NCI-H510A treated with DMSO at 0.1 percent for 48 hours (cell line): ENCODE data around the gene SLC37A2.
"Not testable (repeated sequence)": the region's sequence is repeated elsewhere in the genome, so short reads cannot be mapped to it uniquely, and the experiment has no call there.

Experiments
- DNase-seq: peaks from one replicate; lab custom pipeline; 2025; lab: John Stamatoyannopoulos, UW

SLC37A2 gene

DNA sequence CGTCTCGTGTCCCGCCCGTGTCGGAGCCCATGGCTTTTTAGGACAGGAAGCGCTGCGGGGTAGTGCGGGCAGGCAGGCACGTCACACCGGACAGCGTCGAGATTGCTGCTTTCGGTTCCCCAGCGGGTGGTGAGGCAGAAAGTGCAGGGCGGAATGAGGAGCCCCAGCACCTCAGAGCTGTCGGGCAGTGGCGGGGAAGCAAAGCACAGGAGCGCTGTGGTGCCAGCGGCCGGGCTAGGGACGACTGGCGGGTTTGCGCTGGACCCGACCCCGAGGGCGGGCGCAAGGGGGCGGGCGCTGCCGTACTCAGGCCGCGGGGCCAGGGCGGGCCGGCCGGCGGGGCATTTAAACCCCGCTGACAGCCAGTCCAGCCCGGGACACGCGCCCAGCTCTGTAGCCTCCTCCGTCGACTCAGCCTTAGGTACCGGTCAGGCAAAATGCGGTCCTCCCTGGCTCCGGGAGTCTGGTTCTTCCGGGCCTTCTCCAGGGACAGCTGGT lies at the start of gene SLC37A2:
SLC37A2 (plus strand) TSS at position 375 of the 498 bp plus-strand sequence; CDS start at position 438, 63 bp downstream.
- no peak for DNase-seq

DNA sequence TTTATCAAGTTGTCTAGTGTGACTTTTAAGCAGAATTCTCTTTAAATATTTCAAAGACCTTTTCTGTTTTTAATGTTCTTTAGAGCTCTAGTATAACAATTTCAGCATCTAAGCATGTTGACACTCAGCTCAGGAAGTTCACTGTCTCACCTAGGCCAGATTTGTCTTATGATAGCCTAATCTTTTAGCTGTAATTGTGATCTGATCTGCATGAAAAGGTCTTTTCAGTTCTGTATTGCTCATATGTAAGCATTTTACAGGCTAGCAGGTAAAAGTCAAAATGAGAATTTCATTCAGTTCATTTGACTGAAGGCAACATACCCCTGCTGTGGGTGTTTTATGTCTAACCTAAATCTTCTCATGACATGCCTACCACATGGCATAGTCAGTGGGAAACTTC lies 46.7 kb upstream of the SLC37A2 start:
- DNase-seq, result no peak

DNA sequence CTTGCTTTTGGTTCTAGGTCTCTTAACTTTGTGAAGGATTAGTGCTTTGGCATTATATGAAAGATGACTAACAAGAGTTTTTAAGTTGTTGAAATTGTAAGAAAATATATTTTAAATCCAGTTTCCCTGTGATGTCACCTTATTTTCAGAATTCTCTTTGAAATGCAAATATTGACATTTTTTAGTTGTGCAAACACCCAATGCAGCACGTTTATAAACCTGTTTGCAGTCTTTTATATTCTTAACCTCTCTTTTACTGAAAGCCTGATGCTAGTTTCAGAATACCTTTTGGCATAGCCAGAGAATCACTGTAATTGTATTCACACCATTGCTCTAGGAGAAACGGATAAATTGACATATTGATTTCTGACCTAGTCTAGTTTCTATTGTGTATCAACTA lies 42.8 kb upstream of the SLC37A2 start:
- DNase-seq, result no peak

DNA sequence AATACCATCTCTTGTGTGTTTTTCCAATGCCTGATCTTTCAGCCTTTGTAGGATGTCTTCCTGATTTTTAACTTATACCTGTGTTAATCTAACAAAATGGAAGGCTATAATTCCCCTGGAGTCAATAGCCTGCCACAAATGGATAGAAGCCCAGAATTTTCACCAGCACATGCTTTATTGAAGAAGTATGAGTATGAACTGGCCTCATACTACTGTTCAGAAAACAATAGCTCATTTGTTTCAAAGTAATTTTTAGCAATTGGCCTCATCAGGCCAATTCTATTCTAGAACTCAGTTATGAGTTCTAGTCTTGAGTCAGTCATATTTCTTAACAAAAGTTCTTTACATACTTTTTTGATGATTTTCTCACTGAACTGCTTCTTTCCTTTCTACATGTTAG lies 40.6 kb upstream of the SLC37A2 start:
- no peak for DNase-seq

GRCh38 chr11:125025968-125026367 lies 37.1 kb upstream of the SLC37A2 start:
- DNase-seq, result no peak

- DNase-seq, result not testable (repeated sequence)
Measured at GRCh38 chr11:125029431-125029830, 33.7 kb upstream of the SLC37A2 start.

DNA sequence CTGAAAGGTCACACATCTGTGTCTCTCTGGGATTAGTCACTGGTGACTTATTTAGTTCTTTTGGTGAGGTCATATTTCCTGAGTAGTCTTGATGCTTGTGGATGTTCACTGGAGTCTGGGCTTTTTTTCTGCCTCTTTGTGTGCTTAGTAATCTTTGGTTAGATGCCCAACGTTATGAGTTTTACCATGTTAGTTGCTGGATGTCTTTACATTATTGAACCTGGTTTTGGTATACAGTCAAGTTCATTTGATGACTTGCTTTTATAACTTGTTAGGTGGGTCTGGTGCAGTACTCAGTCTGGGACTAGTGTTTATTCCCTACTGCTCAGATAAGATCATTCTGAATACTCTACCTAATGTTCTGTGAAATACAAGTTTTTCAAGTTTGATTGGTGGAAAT lies 26.2 kb upstream of the SLC37A2 start:
- no peak for DNase-seq

- DNase-seq, result no peak
Measured at GRCh38 chr11:125049164-125049792, 13.8 kb upstream of the SLC37A2 start.

GRCh38 chr11:125052047-125052446 lies 11.1 kb upstream of the SLC37A2 start:
- DNase-seq, result no peak

DNA sequence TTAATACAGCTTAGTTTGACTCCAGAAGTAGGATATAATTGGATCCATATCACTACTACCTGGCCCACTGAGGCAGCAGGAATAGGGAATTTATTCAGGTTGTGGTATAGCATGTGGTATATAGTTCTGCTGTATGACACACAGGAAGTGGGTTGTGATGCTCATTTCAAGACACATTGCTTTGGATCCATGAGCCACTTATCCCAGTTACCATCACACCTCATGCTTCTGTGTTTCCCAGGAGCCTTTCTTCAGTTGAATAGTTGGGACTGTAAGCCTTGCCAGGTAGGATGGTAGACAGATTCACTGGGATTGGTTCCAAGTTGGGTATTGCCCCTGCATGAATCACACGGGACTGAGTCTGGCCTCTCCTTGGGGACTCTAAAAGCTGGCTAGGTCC lies 9.9 kb upstream of the SLC37A2 start:
- DNase-seq, result no peak

GRCh38 chr11:125055107-125055715 lies 7.9 kb upstream of the SLC37A2 start:
- no peak for DNase-seq

- not testable (repeated sequence) for DNase-seq
Measured at GRCh38 chr11:125056111-125056510, 7.0 kb upstream of the SLC37A2 start.

- DNase-seq, result no peak
Measured at GRCh38 chr11:125056931-125057692, 6.0 kb upstream of the SLC37A2 start.

DNA sequence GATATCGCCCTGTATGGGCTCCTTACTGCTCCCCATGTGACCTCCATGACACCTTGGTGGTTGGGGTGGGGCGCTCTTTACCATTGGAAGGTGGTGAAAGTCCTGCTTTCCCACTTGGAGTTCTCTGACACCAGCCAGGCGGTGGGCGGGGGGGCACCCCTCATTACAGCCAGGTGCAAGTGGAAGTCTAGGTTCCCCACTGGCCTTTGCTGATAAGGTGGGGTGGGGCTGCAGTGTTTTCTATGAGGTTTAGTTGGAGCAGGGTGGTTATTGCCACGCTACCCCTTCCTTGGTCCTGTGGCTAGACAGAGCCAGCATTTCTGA lies 5.5 kb upstream of the SLC37A2 start:
- DNase-seq, result no peak

GRCh38 chr11:125061281-125061680 lies 1.8 kb upstream of the SLC37A2 start:
- DNase-seq, result no peak

DNA sequence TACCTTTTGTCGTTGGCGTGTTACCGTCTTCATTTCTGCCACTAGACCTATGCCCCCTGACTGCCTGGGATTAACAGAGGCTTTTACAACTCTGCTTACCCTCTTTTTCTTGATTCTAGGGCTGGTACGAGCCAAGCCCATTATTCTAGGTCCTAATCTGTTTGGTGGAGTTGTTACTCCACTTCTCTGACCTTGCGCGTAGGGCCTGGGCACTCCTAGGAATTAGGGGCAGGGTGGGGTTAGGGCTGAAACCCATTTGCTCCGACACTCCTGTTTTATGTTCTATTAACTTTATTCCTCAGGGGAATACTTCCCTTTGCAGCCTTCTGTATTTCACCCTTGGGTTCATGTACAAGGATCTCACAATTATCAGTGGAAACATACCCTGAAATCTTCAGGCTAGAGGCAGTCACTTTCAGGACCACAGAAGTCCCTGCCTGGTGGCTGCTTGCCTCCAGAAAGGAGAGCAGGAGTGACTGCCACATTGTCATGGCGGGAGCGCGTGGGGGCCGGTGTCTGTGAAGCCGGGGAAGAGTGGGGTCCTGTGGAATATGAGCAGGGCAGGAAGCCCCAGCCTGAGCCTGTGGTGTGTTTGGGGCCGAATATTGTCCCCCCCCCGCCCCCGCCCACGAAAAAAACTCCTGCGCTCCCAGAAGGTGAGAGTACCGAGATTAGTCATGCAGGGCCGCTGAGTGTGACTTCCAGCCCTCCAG lies 731 bp upstream of the SLC37A2 start:
- DNase-seq, result no peak

GRCh38 chr11:125063429-125064043 lies 431 bp downstream of the SLC37A2 start:
- DNase-seq, result no peak

GRCh38 chr11:125064070-125064469 lies 965 bp downstream of the SLC37A2 start:
- no peak for DNase-seq

- no peak for DNase-seq
Measured at GRCh38 chr11:125068368-125068767, 5.3 kb downstream of the SLC37A2 start.

- no peak for DNase-seq
Measured at GRCh38 chr11:125069008-125069407, 5.9 kb downstream of the SLC37A2 start.

GRCh38 chr11:125069796-125070195 lies 6.7 kb downstream of the SLC37A2 start:
- no peak for DNase-seq

- DNase-seq, result no peak
Measured at GRCh38 chr11:125070699-125071254, 7.7 kb downstream of the SLC37A2 start.
